GM12874 (cell line): ENCODE results near the gene DOCK11.

ENCODE experiments used
- TF ChIP-seq, protein P1 (sequence below): IDR thresholded peaks from 2 replicates; pipeline ENCODE4 v1.5.1; 2011; ENCODE audit warnings: low read depth, mild to moderate bottlenecking, control low read depth, low read length, moderate library complexity; ENCODE audit not compliant: insufficient read depth

DOCK11 gene

DNA sequence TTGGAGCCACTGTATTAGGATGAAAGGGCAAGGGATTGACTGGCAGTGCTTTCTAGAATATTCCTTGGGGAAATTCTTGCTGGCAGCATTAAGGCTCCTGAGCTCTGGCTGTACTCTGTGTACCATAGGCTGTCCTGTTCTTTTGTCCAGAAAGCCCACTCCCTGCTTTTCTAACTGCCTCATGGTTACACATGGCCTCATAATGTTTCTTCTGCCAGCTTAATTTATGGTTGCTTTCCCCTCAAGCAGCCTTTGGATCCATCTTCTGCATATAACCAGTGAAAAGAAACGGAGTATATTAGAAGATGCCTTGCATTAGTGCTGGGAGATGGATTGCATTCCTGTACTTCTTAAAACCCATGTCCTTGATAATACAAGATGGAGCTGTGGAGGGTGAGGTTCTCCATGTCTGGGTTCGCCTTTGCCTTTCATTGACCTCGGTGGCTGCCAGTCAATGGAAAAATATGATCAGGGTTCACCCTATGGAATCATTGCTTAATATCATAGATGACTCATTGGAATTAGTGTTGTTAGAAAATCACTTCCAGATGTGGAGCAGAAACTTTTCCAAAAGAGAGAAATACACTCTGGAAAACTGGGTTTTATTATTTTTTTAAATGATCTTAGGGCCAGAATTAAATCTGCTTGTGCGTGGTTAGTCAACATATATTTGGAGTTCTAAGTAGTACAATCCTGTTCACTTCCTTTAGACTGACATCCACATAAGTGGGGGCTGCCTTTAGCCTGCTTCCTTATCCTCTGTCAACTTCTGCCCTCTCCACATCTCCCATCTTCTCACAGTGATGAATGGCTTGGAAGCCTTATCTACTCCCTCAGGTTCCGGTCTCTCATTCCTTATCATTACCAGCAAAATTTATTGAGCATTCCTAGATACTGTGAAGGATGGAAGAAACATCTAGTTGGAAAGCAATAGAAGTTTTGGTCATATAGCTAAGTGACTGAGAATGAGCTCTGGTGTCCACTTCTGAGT lies 24.9 kb downstream of the DOCK11 start:
- TF ChIP-seq, protein P1, sequence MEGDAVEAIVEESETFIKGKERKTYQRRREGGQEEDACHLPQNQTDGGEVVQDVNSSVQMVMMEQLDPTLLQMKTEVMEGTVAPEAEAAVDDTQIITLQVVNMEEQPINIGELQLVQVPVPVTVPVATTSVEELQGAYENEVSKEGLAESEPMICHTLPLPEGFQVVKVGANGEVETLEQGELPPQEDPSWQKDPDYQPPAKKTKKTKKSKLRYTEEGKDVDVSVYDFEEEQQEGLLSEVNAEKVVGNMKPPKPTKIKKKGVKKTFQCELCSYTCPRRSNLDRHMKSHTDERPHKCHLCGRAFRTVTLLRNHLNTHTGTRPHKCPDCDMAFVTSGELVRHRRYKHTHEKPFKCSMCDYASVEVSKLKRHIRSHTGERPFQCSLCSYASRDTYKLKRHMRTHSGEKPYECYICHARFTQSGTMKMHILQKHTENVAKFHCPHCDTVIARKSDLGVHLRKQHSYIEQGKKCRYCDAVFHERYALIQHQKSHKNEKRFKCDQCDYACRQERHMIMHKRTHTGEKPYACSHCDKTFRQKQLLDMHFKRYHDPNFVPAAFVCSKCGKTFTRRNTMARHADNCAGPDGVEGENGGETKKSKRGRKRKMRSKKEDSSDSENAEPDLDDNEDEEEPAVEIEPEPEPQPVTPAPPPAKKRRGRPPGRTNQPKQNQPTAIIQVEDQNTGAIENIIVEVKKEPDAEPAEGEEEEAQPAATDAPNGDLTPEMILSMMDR: no peak

DNA sequence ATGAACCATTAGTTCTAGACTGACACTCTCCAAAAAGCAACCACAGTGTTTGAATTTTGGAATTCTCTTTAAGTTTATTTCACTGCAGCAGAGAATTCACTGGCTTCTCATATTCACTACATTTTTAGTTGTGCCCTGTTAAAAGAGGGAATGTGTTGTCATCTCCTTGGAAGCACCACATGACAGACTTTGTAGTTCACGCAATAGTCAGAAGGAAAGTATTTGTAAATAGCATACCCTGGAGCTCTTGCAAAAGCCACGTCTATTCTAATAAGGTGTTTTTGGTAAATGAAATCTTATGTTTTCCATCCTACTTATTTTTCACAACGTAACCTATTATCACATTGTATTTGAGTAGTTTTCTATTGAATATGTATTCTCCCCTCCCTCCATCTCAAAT lies 25.8 kb downstream of the DOCK11 start:
- TF ChIP-seq, protein P1: no peak

DNA sequence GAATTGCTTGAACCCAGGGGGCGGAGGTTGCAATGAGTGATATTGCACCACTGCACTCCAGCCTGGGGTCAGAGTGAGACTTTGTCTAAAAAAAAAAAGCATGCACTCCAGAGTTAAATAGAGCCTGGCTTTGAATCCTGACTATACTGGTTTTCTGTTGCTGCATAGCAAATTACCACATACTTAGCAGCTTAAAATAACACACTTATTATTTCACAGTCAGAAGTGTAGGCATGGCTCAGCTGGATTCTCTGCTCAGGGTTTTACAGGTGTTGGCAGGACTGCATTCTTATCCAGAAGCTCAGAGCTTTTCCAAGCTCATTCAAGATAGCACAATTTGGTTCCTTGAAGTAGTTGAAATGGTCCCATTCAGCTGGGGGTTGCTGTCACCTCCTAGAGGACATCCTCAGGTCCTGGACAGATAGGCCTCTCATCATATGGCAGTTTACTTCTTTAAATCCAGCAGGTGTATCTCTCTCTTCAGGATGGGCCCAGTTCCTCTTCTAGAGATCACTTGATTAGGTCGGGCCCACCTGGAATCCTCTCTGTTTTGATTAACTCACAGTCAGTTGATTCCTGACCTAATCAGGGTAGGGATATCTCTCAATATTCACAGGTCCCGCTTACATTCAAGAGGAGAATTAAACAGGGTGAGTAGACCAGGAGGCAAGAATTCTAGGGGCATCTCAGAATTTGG lies 26.8 kb downstream of the DOCK11 start:
- TF ChIP-seq, protein P1: no peak

DNA sequence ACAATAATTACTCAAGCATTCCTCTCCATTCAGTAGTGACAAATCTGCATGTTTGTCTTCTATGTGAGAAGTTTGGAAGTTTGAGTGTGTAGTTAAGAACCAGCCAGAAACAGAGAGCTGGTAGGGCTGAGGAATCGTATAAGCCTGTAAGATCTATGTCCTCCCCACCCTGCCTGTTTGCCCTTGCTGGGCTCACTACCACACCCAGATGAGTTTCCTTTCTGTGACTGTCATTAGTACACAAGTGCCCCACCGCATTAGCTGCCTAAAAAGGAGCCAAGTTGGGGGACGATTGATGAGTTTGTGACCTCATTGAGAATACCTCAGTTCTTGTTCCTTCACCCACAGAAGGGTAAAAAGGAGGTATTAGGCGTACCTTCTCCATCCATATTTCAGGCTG lies 28.3 kb downstream of the DOCK11 start:
- TF ChIP-seq, protein P1: no peak

DNA sequence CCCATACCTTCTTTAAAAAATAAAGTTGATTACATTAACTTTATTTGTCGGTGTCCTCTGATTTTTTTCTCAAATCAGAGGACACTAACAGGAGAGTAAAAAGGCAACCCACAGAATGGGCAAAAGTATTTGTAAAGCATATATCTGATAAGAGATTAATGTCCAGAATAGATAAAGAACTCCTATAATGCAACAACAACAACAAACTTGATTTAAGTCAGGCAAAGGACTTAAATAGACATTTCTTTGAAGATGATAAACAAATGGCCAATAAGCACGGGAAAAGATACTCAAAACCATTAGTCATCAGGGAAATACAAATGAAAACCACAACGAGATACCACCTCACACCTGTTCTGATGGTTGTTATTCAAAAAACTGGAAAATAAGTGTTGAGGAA lies 28.7 kb downstream of the DOCK11 start:
- TF ChIP-seq, protein P1: no peak

DNA sequence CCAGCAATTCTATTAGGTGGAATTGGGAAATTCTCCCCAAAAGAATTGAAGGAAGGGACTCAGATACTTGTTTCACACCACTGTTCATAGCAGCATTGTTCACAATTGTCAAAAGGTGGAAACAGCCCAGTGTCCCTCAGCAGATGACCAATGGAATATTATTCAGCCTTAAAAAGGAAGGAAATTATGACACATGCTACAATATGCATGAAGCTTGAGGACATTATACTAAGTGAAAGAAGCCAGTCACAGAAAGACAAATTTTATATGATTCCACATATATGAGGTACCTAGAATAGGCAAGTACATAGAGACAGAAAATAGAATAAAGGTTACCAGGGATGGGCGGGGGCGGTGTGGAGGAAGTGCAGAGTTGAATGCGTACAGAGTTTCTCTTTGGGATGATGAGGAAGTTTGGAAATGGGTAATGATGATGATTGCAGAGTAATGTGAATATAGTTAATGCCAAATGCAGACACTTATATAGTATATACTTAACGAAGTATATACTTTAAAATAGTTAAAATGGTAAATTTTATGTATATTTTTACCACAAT lies 29.6 kb downstream of the DOCK11 start:
- TF ChIP-seq, protein P1: no peak

DNA sequence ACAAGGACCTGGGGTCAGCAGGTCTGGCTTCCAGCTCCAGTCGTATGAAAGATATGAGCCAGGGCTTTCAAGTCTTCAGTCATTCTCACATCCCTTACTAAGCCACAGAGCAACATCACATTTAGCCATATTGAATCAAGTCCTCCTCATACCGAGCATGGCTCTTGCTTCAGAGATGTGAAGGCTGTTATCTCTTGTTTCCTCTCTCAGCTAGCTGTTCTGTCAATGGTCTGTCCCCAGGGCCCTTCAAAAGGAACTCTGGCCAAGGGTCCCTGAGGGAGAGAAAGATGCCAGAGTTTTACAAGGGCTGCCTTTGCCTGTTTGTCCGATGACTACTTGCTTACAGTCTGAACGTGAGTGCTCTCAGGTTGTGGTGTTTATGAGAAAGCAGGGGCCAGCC lies 30.5 kb downstream of the DOCK11 start:
- TF ChIP-seq, protein P1: no peak
